Measurements from ENCODE around the gene MARCHF3. TPM values are rescaled to one million over a fixed set of nuclear protein-coding genes. Genes with fewer than 3 reads are reported as not detected.

Gene MARCHF3
- total RNA-seq, 1 experiment from 2014 or later: 5.4 TPM

- no TSS peak for BruUV-seq (replicated peaks)
- Mint-ChIP-seq H3K4me1 (ENCODE audit: insufficient read depth, unreplicated experiment) (peaks cover 9% of the 10 kb centered on the region), H3K9me3 (ENCODE audit: unreplicated experiment) (no peaks in the 10 kb centered on the region), H3K27ac (ENCODE audit: low read depth, unreplicated experiment) (no peak overlapping the region), H3K36me3 (ENCODE audit: insufficient read depth, unreplicated experiment) (no peaks in the 10 kb centered on the region), H3K27me3 (ENCODE audit: insufficient read depth, unreplicated experiment) (no peaks in the 10 kb centered on the region), H3K4me3 (ENCODE audit: unreplicated experiment) (no peak overlapping the region)
- intact Hi-C loops (cut with micrococcal nuclease): loop anchor here (10.0 kb wide), 1 partner anchor 135 kb away; no protein-coding TSS in a partner anchor
- CTCF ChIA-PET: interaction anchor here (0.6 to 1.2 kb wide), 3 partner anchors 26 to 265 kb away, joined by 3 read pairs; no protein-coding TSS in a partner anchor
- no peak for TF ChIP-seq CTCF (IDR thresholded peaks at IDR 0.05; ENCODE audit: unreplicated experiment)
- POLR2A ChIA-PET: no interaction called here
- DNase-seq (ENCODE audit: unreplicated experiment): no peak
Observed at GRCh38 chr5:127070243-127070642, 39.9 kb upstream of the MARCHF3 start.

GRCh38 chr5:127068493-127069214, 38.3 kb upstream of the MARCHF3 start:
- no TSS peak for BruUV-seq (replicated peaks)
- no peaks in the 10 kb centered on the region for H3K27me3 Mint-ChIP-seq (ENCODE audit: insufficient read depth, unreplicated experiment)
- H3K27ac Mint-ChIP-seq (ENCODE audit: low read depth, unreplicated experiment): no peak overlapping the region
- POLR2A ChIA-PET: interaction anchor here (0.6 to 1.8 kb wide), 3 partner anchors 28 to 223 kb away, joined by 3 to 4 read pairs (median 4); no protein-coding TSS in a partner anchor
- H3K4me3 Mint-ChIP-seq (ENCODE audit: unreplicated experiment): no peak overlapping the region
- H3K9me3 Mint-ChIP-seq (ENCODE audit: unreplicated experiment): no peaks in the 10 kb centered on the region
- H3K4me1 Mint-ChIP-seq (ENCODE audit: insufficient read depth, unreplicated experiment): peaks cover 9% of the 10 kb centered on the region
- intact Hi-C loops (cut with micrococcal nuclease): no loop called here
- H3K36me3 Mint-ChIP-seq (ENCODE audit: insufficient read depth, unreplicated experiment): no peaks in the 10 kb centered on the region
- TF ChIP-seq CTCF (IDR thresholded peaks at IDR 0.05; ENCODE audit: unreplicated experiment): no peak
- DNase-seq (ENCODE audit: unreplicated experiment): peak; percentile 84
- CTCF ChIA-PET: no interaction called here

- no peaks in the 10 kb centered on the region for H3K27me3 Mint-ChIP-seq (ENCODE audit: insufficient read depth, unreplicated experiment)
- TF ChIP-seq CTCF (IDR thresholded peaks at IDR 0.05; ENCODE audit: unreplicated experiment): no peak
- intact Hi-C loops (cut with micrococcal nuclease): no loop called here
- no peaks in the 10 kb centered on the region for H3K36me3 Mint-ChIP-seq (ENCODE audit: insufficient read depth, unreplicated experiment)
- peaks cover 9% of the 10 kb centered on the region for H3K4me1 Mint-ChIP-seq (ENCODE audit: insufficient read depth, unreplicated experiment)
- BruUV-seq (replicated peaks): no TSS peak
- DNase-seq (ENCODE audit: unreplicated experiment): no peak
- ChIA-PET POLR2A (interaction anchor here (0.8 kb wide), 1 partner anchor 14 kb away, joined by 3 read pairs; no protein-coding TSS in a partner anchor), CTCF (no interaction called here)
- no peak overlapping the region for H3K4me3 Mint-ChIP-seq (ENCODE audit: unreplicated experiment)
- no peak overlapping the region for H3K27ac Mint-ChIP-seq (ENCODE audit: low read depth, unreplicated experiment)
- H3K9me3 Mint-ChIP-seq (ENCODE audit: unreplicated experiment): no peaks in the 10 kb centered on the region
Observed at GRCh38 chr5:127066721-127067120, 36.4 kb upstream of the MARCHF3 start.

- no peak overlapping the region for H3K27ac Mint-ChIP-seq (ENCODE audit: low read depth, unreplicated experiment)
- POLR2A ChIA-PET: interaction anchor here (0.6 to 3.7 kb wide), 10 partner anchors 9 to 38 kb away, joined by 3 to 27 read pairs (median 4); partner anchors contain the start of gene C5orf63
- intact Hi-C loops (cut with micrococcal nuclease): no loop called here
Observed at GRCh38 chr5:127064253-127064840, 34.0 kb upstream of the MARCHF3 start.

More at GRCh38 chr5:127064253-127064840, 34.0 kb upstream of the MARCHF3 start:
- no peaks in the 10 kb centered on the region for H3K36me3 Mint-ChIP-seq (ENCODE audit: insufficient read depth, unreplicated experiment)
- TF ChIP-seq CTCF (IDR thresholded peaks at IDR 0.05; ENCODE audit: unreplicated experiment): no peak
- H3K4me3 Mint-ChIP-seq (ENCODE audit: unreplicated experiment): no peak overlapping the region
- peaks cover 8% of the 10 kb centered on the region for H3K4me1 Mint-ChIP-seq (ENCODE audit: insufficient read depth, unreplicated experiment)
- no TSS peak for BruUV-seq (replicated peaks)
- DNase-seq (ENCODE audit: unreplicated experiment): peak; percentile 74
- CTCF ChIA-PET: interaction anchor here (0.7 to 2.6 kb wide), 8 partner anchors 8 to 910 kb away, joined by 3 to 10 read pairs (median 4); no protein-coding TSS in a partner anchor
- no peaks in the 10 kb centered on the region for H3K27me3 Mint-ChIP-seq (ENCODE audit: insufficient read depth, unreplicated experiment)
- no peaks in the 10 kb centered on the region for H3K9me3 Mint-ChIP-seq (ENCODE audit: unreplicated experiment)

All from MCF 10A (cell line).